SK-N-MC (cell line): ENCODE measurements around the gene EPG5.

Experiments used
- DNase-seq: peaks from one replicate; pipeline ENCODE4 v3.0.0-alpha.2; 2011; ENCODE audit warnings: low read depth, low spot score
- H3K27ac ChIP-seq: fragments of 200-600 bp; sonication (generic); 2 replicates; pipeline ENCODE4 v1.5.1; 2016; ENCODE audit warnings: mixed run types
- H3K36me3 ChIP-seq: fragments of 200-600 bp; sonication (generic); 2 replicates; pipeline ENCODE4 v1.6.1; 2017; ENCODE audit warnings: antibody characterized with exemption, low read length, mixed read lengths; ENCODE audit not compliant: insufficient read depth
- H3K4me3 ChIP-seq: fragments of 200-600 bp; sonication (generic); 2 replicates; pipeline ENCODE4 v1.5.1; 2016
- H3K9ac ChIP-seq: fragments of 200-600 bp; sonication (generic); 2 replicates; pipeline ENCODE4 v1.8.0; 2017; ENCODE audit warnings: mixed run types, mixed read lengths; ENCODE audit not compliant: insufficient read length
- H3K9me3 ChIP-seq: fragments of 200-600 bp; sonication (generic); 2 replicates; pipeline ENCODE4 v1.6.1; 2017; ENCODE audit warnings: low read depth, mild to moderate bottlenecking, antibody characterized with exemption, low read length, moderate library complexity, mixed read lengths
- EZH2 ChIP-seq: fragments of 200-600 bp; sonication (generic); IDR thresholded peaks from one replicate; pipeline ENCODE4 v1.6.1; 2017; ENCODE audit warnings: antibody characterized with exemption
- FOXP2 ChIP-seq: optimal IDR thresholded peaks from 2 replicates; pipeline ENCODE3; 2011; ENCODE audit warnings: mild to moderate bottlenecking, moderate library complexity; ENCODE audit not compliant: insufficient read depth; ENCODE audit errors: extremely low read length, control extremely low read depth
- POLR2AphosphoS5 ChIP-seq: IDR thresholded peaks from 2 replicates; pipeline ENCODE4 v1.6.1; 2012; ENCODE audit warnings: mild to moderate bottlenecking, low read depth, low read length, borderline replicate concordance

The EPG5 gene

DNA sequence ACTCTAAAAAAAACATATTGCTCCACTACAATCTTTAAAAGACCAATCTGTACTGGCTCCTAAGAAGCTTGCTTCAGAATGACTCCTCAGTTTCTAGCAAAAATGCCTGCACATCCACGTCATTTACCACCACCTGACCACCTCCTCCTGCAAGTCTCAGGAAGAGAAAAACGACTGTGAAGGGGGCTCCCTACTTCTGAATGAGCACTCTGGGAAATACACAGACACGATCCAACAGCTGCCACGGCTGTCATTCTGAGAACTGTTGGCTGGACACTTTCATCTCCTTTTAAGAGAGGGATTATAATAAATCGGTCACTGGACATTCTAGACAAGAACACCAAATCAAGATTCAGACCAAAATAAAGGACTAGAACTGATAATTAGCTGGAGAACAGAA, 21.5 kb downstream of the EPG5 start:
- no peak overlapping the region for H3K4me3 ChIP-seq
- DNase-seq, result no peak
- peaks cover 20% of the 10 kb centered on the region for H3K36me3 ChIP-seq
- TF ChIP-seq POLR2AphosphoS5, result no peak
- TF ChIP-seq FOXP2, result no peak
- no peak for TF ChIP-seq EZH2
- no peaks in the 10 kb centered on the region for H3K9me3 ChIP-seq
- no peak overlapping the region for H3K9ac ChIP-seq
- no peak overlapping the region for H3K27ac ChIP-seq

DNA sequence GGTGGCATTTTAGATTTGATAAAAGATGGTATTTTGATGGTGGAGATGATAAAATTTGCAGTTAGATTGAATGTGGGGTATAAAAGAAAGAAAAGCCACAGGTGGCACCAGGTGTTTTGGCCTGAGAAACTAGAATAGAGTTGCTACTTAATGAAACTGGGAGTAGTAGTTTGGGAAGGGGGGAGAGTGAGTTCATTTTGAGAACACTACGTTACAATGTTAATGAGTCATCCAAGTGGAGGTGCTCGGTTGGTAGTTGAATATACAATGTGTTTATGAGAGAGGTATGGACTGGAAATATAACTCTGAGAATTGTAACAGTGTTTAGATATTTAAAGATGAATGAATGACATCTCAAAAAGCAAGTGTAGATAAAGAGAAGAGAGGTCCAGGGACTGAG, 26.4 kb downstream of the EPG5 start:
- H3K4me3 ChIP-seq, result no peak overlapping the region
- no peak overlapping the region for H3K27ac ChIP-seq
- TF ChIP-seq POLR2AphosphoS5 (no peak), FOXP2 (no peak), EZH2 (no peak)
- peaks cover 19% of the 10 kb centered on the region for H3K36me3 ChIP-seq
- H3K9me3 ChIP-seq, result no peaks in the 10 kb centered on the region
- no peak for DNase-seq
- no peak overlapping the region for H3K9ac ChIP-seq

DNA sequence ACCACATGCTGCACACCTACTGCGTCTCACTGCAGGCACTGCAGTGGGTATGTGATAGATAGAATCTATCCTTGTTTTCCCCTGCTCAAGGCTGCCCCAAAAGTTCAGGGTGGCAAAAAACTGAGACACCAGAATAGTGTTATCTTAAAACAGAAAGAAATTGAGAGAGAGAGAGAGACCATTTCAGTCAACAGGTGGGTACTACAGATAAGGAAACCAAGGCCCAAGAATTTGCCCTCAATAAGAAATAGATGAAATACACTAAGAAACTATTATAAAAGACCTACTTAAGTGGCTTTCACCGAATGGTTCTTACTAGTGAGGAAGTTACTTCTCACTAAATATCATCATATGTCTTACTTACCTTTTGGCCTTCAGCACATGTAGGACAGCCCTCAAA, 27.9 kb downstream of the EPG5 start:
- no peak for TF ChIP-seq POLR2AphosphoS5
- no peak for TF ChIP-seq FOXP2
- no peak for TF ChIP-seq EZH2
- Histone ChIP-seq H3K36me3 (peaks cover 19% of the 10 kb centered on the region), H3K27ac (no peak overlapping the region), H3K9ac (no peak overlapping the region), H3K4me3 (no peak overlapping the region), H3K9me3 (no peaks in the 10 kb centered on the region)
- DNase-seq, result no peak

DNA sequence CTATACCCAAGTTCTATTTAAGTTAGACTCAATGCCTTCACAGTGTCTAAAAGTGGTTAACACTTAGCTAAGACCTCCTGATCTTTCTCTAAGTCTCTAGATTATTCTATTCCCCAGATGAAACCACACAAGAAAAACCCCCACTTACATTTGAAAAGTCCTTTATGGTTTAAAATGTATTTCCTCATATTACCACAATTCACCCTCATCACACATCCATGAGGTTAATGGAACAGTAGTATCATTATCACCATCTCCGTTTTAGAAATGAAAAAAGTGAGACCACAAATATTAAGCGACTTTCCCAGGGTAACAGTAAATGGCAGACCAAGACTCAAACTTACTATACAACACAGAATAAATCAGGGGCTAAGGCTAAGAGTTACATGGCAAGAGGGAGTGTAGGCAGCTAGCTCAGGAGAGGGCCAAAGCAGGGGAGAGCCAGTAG, 28.6 kb downstream of the EPG5 start:
- H3K4me3 ChIP-seq, result no peak overlapping the region
- H3K36me3 ChIP-seq, result peaks cover 19% of the 10 kb centered on the region
- H3K27ac ChIP-seq, result no peak overlapping the region
- no peak for TF ChIP-seq EZH2
- H3K9me3 ChIP-seq, result no peaks in the 10 kb centered on the region
- no peak for DNase-seq
- H3K9ac ChIP-seq, result no peak overlapping the region

DNA sequence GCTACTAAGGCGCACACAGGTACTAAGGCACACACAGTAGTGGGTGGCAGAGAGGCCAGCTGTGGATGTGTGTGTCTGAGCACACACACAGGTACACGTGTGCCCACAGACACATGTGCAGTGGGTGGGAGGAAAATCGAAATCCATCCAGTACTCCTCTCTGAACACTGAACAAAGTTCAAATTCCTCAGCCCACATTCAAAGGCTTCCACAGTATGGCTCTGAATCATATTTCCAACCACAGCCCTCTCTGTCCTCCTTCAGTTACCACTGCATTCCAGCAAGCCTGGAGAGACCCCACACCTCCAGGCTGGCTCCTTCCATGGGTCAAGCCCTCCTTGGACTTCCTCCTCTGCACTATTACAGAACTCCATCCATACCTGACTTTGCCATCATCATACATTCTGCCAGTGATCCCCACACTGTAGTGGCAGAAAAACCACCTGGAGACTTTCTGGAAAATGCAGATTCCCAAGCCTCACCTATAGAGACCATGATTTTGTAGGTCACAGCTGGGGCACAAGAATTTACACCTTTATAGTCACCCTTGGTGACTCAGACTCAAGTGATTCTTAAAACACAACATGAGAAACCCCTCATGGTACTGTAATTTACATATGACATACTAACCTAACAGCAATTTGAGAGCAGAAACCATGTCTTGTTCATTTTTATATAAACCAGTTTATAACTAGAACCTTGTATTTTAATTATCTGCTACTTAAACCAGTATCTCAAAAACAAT, 31.4 kb downstream of the EPG5 start:
- no peak for TF ChIP-seq POLR2AphosphoS5
- TF ChIP-seq EZH2, result no peak
- TF ChIP-seq FOXP2, result no peak
- peaks cover 10% of the 10 kb centered on the region; the same call in 1 of the 2 replicates for H3K36me3 ChIP-seq
- no peak overlapping the region for H3K27ac ChIP-seq
- no peak overlapping the region for H3K9ac ChIP-seq
- H3K4me3 ChIP-seq, result no peak overlapping the region
- no peaks in the 10 kb centered on the region for H3K9me3 ChIP-seq
- no peak for DNase-seq

DNA sequence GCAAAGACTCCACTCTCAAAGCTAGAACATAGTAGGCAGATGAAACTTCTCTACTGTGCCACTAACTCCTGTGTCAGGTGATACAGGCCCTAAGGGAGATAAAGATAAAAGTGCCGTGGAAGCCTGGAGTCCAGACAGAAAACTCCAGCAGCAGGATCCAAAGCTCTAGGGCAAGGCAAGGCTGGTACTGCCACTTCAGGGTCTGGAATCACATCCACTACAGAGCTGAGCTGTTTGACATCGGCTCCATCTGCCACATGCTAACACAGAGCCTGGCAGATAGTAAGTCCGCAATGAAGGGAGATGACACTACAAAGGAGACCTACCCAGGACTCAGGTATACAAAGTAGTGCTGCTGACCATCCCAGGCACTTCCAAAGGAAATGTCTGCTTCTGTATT, 34.4 kb downstream of the EPG5 start:
- Histone ChIP-seq H3K36me3 (peaks cover 3% of the 10 kb centered on the region; the same call in 1 of the 2 replicates), H3K27ac (no peak overlapping the region), H3K4me3 (no peak overlapping the region), H3K9me3 (no peaks in the 10 kb centered on the region), H3K9ac (no peak overlapping the region)
- DNase-seq, result no peak
- no peak for TF ChIP-seq FOXP2
- TF ChIP-seq EZH2, result no peak
- TF ChIP-seq POLR2AphosphoS5, result no peak

DNA sequence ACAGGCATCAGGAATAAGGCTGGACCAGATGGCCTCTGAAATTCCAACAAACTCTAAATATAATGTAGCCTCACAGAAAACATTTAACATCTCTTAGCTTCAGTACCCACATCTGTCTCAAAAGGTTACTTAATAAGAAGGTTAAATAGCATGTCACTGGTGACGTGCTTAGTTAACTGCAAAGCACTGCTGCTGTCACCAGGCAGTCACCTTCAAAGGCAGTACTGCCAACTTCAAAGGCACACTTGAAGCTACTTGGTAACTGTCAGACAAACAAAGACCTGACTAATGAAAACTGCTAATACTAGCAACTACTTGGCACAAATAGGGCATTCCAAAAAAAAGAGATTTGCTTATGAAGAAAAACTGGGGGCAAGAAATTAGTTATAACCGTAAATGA, 36.2 kb downstream of the EPG5 start:
- no peak for DNase-seq
- no peak overlapping the region for H3K9ac ChIP-seq
- no peak overlapping the region for H3K27ac ChIP-seq
- no peaks in the 10 kb centered on the region for H3K9me3 ChIP-seq
- no peak overlapping the region for H3K4me3 ChIP-seq
- TF ChIP-seq EZH2 (no peak), FOXP2 (no peak), POLR2AphosphoS5 (no peak)
- H3K36me3 ChIP-seq, result peaks cover 3% of the 10 kb centered on the region; the same call in 1 of the 2 replicates

DNA sequence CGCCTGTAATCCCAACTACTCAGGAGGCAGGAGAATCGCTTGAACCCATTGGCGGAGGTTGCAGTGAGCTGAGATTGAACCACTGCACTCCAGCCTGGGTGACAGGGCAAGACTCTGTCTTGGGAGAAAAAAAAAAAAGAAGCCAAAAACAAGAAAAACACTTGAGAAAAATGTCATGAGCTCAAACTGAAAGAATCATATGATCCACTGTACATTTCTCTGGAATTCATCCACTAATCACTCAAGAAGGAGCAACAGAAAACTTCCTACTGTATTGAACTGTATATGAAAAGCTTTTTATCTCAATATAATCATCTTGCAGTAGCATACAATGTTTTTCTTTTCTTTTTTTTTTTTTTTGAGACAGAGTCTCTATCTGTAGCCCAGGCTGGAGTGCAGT, 40.4 kb downstream of the EPG5 start:
- Histone ChIP-seq H3K9ac (no peak overlapping the region), H3K9me3 (no peaks in the 10 kb centered on the region), H3K4me3 (no peak overlapping the region), H3K27ac (no peak overlapping the region), H3K36me3 (peaks cover 18% of the 10 kb centered on the region; the same call in 1 of the 2 replicates)
- DNase-seq, result no peak
- TF ChIP-seq POLR2AphosphoS5 (no peak), FOXP2 (no peak), EZH2 (no peak)

DNA sequence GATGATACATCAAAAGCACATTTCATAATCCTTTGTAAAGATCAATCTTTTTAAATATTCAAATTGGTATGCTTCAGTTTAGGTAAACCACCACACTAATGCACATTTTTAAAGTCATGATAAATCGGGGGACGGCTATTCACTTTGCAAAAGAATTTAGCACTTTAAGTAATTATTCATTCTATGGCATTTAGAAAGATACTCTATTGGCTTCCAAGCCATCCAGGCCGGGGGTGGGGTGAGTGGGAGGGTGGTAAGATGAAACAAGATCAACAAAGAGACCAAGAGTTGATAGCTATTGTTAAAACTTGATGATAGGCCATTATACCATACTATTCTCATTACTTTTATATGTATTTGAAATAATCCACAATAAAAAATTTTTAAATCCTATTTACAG, 41.0 kb downstream of the EPG5 start:
- Histone ChIP-seq H3K27ac (no peak overlapping the region), H3K9ac (no peak overlapping the region), H3K9me3 (no peaks in the 10 kb centered on the region), H3K4me3 (no peak overlapping the region), H3K36me3 (peaks cover 16% of the 10 kb centered on the region; the same call in 1 of the 2 replicates)
- TF ChIP-seq POLR2AphosphoS5 (no peak), EZH2 (no peak)
- no peak for DNase-seq
